AG09319 (cell line): ENCODE results near the gene NUDT8.

Source experiments
- DNase-seq: peaks from one replicate; pipeline ENCODE4 v3.0.0-alpha.2; 2010; ENCODE audit warnings: low read depth; ENCODE audit errors: extremely low read depth
- TF ChIP-seq, protein P1 (sequence below): IDR thresholded peaks from 2 replicates; pipeline ENCODE4 v1.5.1; 2011; ENCODE audit warnings: low read depth, mild to moderate bottlenecking, inconsistent platforms, low read length, moderate library complexity

Gene NUDT8

DNA sequence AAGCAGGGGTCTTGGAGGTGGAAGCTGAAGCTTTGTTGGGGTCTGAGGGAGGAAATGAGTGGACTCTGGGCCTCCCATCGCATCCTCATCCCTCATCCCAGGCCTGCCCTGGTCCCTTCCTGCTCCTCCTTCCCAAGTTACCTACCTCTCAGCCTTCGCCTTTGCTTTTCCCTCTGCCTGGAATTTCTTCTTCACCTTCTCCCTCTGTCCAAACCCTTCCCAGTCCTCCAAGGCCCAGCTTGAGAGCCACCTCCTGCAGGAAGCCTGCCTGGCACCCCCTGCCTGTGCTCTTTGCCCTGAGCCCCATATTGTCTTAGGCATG is 2.1 kb upstream of the NUDT8 start:
- DNase-seq, result no peak
- TF ChIP-seq, protein P1, sequence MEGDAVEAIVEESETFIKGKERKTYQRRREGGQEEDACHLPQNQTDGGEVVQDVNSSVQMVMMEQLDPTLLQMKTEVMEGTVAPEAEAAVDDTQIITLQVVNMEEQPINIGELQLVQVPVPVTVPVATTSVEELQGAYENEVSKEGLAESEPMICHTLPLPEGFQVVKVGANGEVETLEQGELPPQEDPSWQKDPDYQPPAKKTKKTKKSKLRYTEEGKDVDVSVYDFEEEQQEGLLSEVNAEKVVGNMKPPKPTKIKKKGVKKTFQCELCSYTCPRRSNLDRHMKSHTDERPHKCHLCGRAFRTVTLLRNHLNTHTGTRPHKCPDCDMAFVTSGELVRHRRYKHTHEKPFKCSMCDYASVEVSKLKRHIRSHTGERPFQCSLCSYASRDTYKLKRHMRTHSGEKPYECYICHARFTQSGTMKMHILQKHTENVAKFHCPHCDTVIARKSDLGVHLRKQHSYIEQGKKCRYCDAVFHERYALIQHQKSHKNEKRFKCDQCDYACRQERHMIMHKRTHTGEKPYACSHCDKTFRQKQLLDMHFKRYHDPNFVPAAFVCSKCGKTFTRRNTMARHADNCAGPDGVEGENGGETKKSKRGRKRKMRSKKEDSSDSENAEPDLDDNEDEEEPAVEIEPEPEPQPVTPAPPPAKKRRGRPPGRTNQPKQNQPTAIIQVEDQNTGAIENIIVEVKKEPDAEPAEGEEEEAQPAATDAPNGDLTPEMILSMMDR, result no peak

DNA sequence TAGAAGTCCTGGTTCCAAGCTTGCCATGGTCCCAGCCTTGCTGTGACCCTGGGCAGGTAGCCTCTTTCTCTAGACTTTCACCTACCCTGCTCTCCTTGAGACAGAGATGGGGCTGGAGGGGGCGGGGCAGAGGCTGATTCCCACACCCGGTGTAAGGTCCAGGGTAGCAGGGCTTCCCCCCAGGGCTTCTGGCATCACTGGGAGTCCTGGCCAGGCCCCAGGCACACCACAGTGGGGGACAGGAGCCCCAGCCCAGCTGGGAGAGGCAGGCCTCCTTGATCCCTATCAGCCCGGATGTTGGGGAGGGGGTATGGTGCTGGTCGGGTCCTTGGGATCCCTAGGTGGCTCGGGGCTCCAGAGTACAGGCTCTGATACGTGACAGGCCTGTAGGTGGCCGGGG is 1.7 kb upstream of the NUDT8 start:
- no peak for DNase-seq
- TF ChIP-seq, protein P1, result no peak

DNA sequence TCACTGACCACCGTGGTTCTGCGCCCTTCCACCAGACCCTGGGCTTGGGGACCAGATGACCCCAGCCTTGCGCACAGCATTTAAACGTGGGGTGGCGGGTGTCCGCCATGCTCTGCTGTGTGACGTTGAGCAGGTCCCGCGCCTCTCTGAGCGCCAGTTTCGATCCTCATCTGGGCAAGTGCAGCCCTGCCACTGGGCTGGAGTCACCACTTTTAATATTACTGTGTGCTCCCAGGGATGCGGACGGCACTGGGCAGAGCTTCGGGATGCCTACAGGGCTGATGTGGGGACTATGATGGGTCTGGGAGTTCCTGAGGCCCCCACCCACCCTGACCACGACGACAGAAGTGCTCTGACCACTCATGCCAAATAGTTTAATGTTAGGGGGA is 1.2 kb upstream of the NUDT8 start:
- no peak for DNase-seq

DNA sequence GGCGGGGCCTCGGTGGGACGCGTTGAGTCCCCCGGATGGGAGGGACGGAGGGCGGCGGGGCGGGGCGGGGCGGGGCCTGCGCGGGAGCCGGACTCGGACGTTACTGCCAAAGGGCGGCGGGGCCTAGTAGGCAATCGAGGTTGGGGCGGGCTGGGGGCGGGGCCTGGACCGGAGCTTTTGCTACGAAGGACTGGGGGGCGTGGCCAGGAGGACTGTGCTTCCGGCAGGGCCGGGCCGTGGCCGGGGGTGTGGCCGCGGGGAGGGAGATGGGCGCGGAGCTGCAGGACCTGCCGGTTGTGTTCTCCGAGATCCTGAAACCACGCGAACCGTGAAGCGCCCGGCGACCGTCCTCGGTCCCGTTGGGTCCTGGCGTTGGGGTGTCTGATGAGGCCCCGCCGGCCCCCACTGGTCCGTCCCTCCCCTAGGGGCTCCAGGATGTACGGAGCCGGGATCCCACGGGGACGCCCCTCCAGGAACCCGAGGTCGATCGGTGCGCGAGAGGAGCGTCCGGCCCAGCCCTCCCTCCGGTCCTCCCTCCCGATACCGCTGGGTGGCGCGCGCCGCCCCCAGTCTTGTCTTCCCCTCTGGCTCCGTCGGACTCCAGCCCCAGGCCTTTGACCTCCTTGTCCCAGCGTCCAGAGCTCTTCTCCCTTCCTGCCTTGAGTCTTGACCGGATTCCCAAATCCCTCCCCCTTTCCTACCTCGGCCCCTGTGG is 648 bp upstream of the NUDT8 start:
- TF ChIP-seq, protein P1, result peak; percentile 66
- DNase-seq, result peak; percentile 94

More for the DNA sequence above, 1.2 kb upstream of the NUDT8 start:
- TF ChIP-seq, protein P1, result no peak

DNA sequence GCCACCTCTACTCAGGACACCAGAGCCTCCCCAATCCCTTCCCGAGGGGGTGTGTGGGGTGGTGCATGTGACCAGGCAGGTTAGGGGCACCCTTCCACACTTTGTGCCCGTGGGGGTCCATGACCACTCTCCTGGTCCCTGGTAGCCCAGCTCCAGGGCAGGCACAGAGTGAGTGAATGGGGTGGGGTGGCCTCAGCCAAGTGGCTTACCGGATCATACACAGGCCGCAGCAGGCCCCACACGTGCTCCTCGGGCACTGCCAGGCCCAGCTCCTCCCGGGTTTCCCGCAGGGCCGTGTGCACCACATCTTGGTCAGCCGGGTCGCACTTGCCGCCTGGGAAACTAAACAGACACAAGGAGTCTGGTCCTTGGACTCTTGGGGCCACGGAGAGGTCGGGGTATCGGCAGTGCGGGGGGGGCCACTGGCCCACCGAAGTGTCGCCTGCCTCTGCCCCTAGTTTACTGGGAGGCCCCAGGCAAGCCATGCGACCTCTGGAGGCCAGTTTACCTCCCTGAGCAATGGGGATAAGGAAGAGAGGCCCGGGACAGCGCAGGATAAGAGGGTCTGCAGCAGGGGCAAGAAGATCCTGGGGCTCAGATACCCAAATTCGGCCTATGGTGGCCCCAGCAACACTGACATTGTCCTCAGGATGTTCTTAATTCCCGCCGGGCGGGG is 889 bp downstream of the NUDT8 start:
- no peak for DNase-seq
- TF ChIP-seq, protein P1, result no peak

DNA sequence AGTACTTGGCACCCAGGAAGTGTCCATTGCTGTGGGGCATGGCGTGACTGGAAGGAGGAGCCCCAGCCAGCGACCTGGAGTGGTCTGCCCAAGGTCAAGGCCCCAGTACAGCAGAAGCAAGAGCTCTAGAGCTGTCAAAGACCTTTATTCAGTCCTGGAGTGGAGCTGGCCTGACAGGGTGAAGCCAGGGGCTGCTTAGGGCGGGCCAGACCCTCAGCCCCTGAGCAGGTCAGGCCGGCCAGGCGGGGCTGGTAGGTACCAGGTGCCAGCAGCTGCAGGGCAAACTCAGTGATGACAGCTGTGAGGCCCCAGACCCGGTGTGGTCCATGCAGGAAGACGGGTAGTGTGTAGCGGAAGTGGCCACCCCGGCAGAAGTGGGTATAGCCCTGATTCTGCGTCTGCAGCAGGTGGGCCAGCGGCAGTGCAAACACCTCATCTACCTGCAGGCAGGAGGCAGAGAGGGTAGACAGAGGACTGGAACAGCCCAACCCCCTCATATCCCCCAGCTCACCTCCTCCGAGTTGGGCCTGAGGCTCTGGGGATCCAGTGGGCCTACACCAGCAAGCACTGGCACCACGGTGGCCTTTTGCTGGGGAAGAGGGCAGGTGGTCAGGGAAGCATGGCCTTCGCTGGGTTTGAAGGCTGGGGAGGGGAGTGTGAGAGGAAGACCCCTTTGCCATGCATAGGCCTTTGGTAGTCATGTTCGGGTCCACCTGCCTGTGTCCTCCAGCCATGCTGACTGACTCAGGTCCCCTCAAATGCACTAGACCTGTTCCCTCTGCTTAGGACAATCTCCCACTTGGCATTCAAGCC is 1.7 kb downstream of the NUDT8 start:
- TF ChIP-seq, protein P1, result no peak
- no peak for DNase-seq

DNA sequence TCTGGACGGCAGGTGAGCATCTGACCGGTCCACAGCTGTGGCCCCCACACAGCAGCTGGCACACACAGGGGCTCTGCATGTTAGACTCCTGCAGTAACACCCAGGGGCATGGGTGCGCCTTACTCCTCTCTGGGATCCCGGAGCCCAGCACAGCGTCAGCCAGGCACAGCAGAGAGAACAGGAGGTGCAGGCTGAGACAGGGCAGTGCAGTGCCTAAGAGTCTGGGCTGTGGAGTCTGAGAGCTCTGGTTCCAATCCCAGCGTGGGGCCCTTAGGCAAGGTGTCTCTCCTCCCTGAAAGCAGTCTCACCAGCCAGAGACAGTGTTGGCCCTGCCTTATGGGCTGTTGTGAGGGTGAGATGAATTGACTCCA is 2.3 kb downstream of the NUDT8 start:
- no peak for DNase-seq
- TF ChIP-seq, protein P1, result no peak
